ENCODE results near the gene SBF2. TPM values are rescaled to one million over a fixed set of nuclear protein-coding genes. Genes with fewer than 3 reads are reported as not detected.

SBF2 gene
- total and polyA plus RNA-seq, 3 experiments from 2014 or later: 3.7 to 4.3 (median 4.2) TPM

DNA sequence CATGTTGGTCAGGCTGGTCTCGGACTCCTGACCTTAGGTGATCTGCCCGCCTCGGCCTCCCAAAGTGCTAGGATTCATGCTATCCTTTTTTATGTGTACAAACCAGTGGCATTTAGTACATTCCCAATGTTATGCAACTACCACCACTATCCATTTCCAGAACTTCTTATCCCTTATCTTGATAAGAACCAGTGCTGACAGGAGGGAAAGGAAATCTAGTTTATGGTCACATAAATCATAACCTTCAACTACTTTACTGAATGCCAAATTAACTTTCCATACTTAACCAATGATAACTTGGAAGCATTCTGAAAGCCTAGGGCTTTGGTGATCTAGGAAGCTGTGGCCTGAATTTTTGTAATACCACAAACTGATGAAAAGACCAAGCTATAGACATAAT, 459.7 kb downstream of the SBF2 start:
- H3K27ac Mint-ChIP-seq: no peak overlapping the region
- no peak overlapping the region for H3K4me3 Mint-ChIP-seq
- POLR2A ChIA-PET: no interaction called here
- no peak for DNase-seq
- Histone ChIP-seq H3K4me1 (ENCODE audit: insufficient read depth, low read length) (no peaks in the 10 kb centered on the region), H3K27me3 (ENCODE audit: insufficient read depth, low read length, poor library complexity, severe bottlenecking) (no peaks in the 10 kb centered on the region), H3K27ac (ENCODE audit: low read depth, low read length) (no peak overlapping the region), H3K36me3 (ENCODE audit: insufficient read depth, low read length) (no peaks in the 10 kb centered on the region), H3K4me3 (ENCODE audit: low read length) (no peak overlapping the region), H3K9me3 (ENCODE audit: low read length) (no peaks in the 10 kb centered on the region)
- CTCF ChIA-PET: no interaction called here
- H3K36me3 Mint-ChIP-seq: peaks cover 10 to 22% (median 10%) of the 10 kb centered on the region in 3 donors
- peaks cover 4 to 5% (median 4%) of the 10 kb centered on the region in 3 donors for H3K4me1 Mint-ChIP-seq
- H3K9me3 Mint-ChIP-seq: no peaks in the 10 kb centered on the region
- no peaks in the 10 kb centered on the region for H3K27me3 Mint-ChIP-seq

DNA sequence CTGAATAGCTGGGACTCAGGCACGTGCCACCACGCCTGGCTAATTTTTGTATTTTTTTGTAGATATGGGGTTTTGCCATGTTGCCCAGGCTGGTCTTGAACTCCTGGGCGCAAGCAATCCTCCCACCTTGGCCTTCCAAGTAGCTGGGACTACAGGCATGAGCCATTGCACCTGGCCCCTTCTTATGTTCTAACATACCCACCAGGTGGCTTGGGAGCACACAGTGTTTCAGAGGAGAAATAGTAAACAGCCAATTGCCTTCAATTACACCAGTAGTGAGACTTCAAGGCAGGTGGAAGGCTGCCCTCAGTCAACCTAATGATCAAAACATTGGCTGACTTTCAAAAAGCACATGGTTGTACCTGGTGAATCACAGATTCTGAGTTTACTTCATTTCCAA, 462.9 kb downstream of the SBF2 start:
- no peaks in the 10 kb centered on the region for H3K36me3 ChIP-seq (ENCODE audit: insufficient read depth, low read length)
- POLR2A ChIA-PET: no interaction called here

DNA sequence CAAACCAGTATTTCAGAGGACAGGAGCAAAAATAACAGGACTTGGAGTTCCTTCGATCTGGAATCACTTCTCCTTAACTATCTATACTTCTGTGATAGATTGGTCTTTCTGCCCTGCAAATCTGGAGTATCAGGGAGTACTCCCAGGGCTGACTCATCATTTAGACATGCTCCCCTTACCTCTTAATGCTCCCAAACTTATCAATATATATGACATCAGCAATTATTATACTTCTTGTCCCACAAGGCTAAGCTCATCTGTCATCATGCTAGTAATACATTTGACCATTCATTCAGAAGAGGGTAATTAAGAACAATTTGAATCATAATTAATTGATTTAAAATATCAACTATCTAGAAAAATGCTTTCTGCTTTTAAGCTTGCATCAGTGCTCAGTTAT, 466.3 kb downstream of the SBF2 start:
- ChIA-PET CTCF (no interaction called here), POLR2A (interaction anchor here (0.6 kb wide), 1 partner anchor 12 kb away, joined by 4 read pairs; no protein-coding TSS in a partner anchor)
- no peaks in the 10 kb centered on the region for H3K27me3 ChIP-seq (ENCODE audit: insufficient read depth, low read length, poor library complexity, severe bottlenecking)
- Mint-ChIP-seq H3K4me1 (no peaks in the 10 kb centered on the region), H3K27me3 (no peaks in the 10 kb centered on the region), H3K27ac (no peak overlapping the region), H3K36me3 (peaks cover 5 to 11% (median 8%) of the 10 kb centered on the region in 3 donors), H3K4me3 (no peak overlapping the region), H3K9me3 (no peaks in the 10 kb centered on the region)
- H3K27ac ChIP-seq (ENCODE audit: low read depth, low read length): no peak overlapping the region
- no peaks in the 10 kb centered on the region for H3K36me3 ChIP-seq (ENCODE audit: insufficient read depth, low read length)
- no peaks in the 10 kb centered on the region for H3K4me1 ChIP-seq (ENCODE audit: insufficient read depth, low read length)
- no peak overlapping the region for H3K4me3 ChIP-seq (ENCODE audit: low read length)
- no peaks in the 10 kb centered on the region for H3K9me3 ChIP-seq (ENCODE audit: low read length)
- DNase-seq: no peak

More for the DNA sequence above, 462.9 kb downstream of the SBF2 start:
- Histone ChIP-seq H3K27me3 (ENCODE audit: insufficient read depth, low read length, poor library complexity, severe bottlenecking) (no peaks in the 10 kb centered on the region), H3K4me3 (ENCODE audit: low read length) (no peak overlapping the region), H3K9me3 (ENCODE audit: low read length) (no peaks in the 10 kb centered on the region), H3K27ac (ENCODE audit: low read depth, low read length) (no peak overlapping the region), H3K4me1 (ENCODE audit: insufficient read depth, low read length) (no peaks in the 10 kb centered on the region)
- no peak for DNase-seq
- Mint-ChIP-seq H3K27me3 (no peaks in the 10 kb centered on the region), H3K9me3 (no peaks in the 10 kb centered on the region), H3K27ac (no peak overlapping the region), H3K36me3 (peaks cover 5 to 15% (median 7%) of the 10 kb centered on the region in 3 donors), H3K4me3 (no peak overlapping the region), H3K4me1 (no peaks in the 10 kb centered on the region)
- CTCF ChIA-PET: no interaction called here

DNA sequence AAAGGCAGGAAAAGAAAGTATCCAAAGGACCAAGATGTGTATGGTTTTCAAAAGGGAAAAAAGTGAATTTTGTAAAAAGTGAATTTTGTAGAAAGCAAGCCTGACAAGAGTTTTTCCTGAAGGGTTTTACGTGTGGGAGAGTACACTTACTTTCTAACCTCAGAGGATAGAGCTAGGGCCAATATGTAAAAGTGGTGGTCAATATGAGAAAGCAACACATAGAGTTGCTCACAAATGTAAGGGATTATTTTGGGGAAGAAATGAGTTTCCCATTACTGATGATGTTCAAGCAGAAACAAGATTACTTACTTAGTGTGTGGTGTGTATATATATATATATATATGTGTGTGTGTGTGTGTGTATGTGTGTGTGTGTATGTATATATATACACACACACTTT, 467.6 kb downstream of the SBF2 start:
- POLR2A ChIA-PET: no interaction called here
- Mint-ChIP-seq H3K9me3 (no peaks in the 10 kb centered on the region), H3K27me3 (no peaks in the 10 kb centered on the region), H3K4me3 (no peak overlapping the region), H3K27ac (peak overlapping the region in 1 of 8 donors; percentile 3), H3K4me1 (no peaks in the 10 kb centered on the region), H3K36me3 (peaks cover 0 to 8% (median under 1%) of the 10 kb centered on the region in 3 donors)
- Histone ChIP-seq H3K4me1 (ENCODE audit: insufficient read depth, low read length) (no peaks in the 10 kb centered on the region), H3K4me3 (ENCODE audit: low read length) (no peak overlapping the region), H3K36me3 (ENCODE audit: insufficient read depth, low read length) (no peaks in the 10 kb centered on the region), H3K9me3 (ENCODE audit: low read length) (no peaks in the 10 kb centered on the region), H3K27me3 (ENCODE audit: insufficient read depth, low read length, poor library complexity, severe bottlenecking) (no peaks in the 10 kb centered on the region), H3K27ac (ENCODE audit: low read depth, low read length) (no peak overlapping the region)
- no peak for DNase-seq
- CTCF ChIA-PET: no interaction called here

DNA sequence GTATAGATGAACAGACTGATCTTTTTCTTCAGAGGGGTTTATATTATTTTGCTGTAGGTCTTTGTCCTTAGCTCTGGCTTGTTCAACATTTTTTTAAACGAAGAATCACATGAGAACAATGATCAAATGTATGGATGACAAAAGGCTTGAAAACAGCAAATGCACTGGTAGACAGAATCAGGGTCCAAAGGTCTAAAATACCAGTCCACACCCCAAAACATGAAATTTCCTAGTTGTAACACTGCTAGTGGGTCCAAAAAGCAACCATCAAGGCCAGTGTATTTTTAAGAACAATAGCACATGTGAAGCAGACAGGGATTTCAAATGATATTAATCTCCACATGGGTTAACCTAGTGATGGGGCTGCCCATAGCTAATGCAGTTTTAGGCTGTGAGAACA, 468.1 kb downstream of the SBF2 start:
- H3K27me3 ChIP-seq (ENCODE audit: insufficient read depth, low read length, poor library complexity, severe bottlenecking): no peaks in the 10 kb centered on the region
- POLR2A ChIA-PET: no interaction called here
- no peaks in the 10 kb centered on the region for H3K9me3 ChIP-seq (ENCODE audit: low read length)
- no peaks in the 10 kb centered on the region for H3K36me3 ChIP-seq (ENCODE audit: insufficient read depth, low read length)
- H3K4me1 ChIP-seq (ENCODE audit: insufficient read depth, low read length): no peaks in the 10 kb centered on the region
- no peak overlapping the region for H3K4me3 ChIP-seq (ENCODE audit: low read length)
- Mint-ChIP-seq H3K4me3 (no peak overlapping the region), H3K9me3 (no peaks in the 10 kb centered on the region), H3K27ac (peak overlapping the region in 1 of 8 donors; percentile 72), H3K27me3 (no peaks in the 10 kb centered on the region), H3K4me1 (no peaks in the 10 kb centered on the region), H3K36me3 (peaks cover 0 to 8% (median 0%) of the 10 kb centered on the region in 3 donors)
- no peak for DNase-seq
- CTCF ChIA-PET: no interaction called here
- H3K27ac ChIP-seq (ENCODE audit: low read depth, low read length): no peak overlapping the region

DNA sequence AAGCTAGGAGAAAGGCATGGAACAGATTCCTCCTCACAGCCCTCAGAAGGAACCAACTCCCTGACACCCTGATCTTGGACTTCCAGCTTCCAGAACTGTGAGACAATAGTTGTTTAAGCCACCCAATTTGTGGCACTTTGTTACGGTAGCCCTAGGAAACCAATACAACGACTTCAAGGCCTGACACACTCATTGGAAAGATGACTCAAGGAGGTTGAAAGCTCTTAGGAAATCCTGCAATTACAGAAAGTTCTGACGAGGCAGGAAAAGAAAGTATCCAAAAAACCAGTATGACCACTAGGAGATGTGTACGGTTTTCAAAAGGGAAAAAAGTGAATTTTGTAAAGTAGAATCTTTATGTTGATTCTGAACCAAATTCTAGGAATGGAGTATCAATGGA, 468.7 kb downstream of the SBF2 start:
- POLR2A ChIA-PET: no interaction called here

DNA sequence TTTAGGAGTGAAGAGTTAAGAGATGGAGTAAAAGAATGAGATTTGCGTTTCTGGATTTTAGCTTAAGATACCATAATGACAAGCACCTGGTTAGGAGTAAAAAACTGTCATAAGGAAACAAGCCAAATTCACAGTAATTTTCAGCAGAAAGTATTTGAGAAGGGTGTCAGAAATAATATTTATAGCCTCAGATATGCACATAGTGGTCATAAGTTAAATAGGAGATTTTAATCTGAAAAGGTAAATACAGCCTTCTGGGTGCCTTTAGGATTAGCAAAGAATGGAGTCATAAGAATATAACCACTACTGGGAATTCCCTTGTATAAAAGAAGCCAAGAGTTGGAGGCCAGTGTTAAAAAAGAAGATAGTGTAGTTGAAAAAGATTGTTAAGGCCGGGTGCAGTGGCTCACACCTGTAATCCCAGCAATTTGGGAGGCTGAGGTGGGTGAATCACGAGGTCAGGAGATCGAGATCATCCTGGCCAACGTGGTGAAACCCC, 470.1 kb downstream of the SBF2 start:
- CTCF ChIA-PET: no interaction called here
- H3K36me3 Mint-ChIP-seq: peaks cover 0 to 6% (median 0%) of the 10 kb centered on the region in 3 donors

More for the DNA sequence above, 468.7 kb downstream of the SBF2 start:
- H3K4me3 ChIP-seq (ENCODE audit: low read length): no peak overlapping the region
- no peak overlapping the region for H3K4me3 Mint-ChIP-seq
- DNase-seq: no peak
- no peaks in the 10 kb centered on the region for H3K36me3 ChIP-seq (ENCODE audit: insufficient read depth, low read length)
- no peaks in the 10 kb centered on the region for H3K4me1 Mint-ChIP-seq
- no peaks in the 10 kb centered on the region for H3K9me3 Mint-ChIP-seq
- no peaks in the 10 kb centered on the region for H3K27me3 ChIP-seq (ENCODE audit: insufficient read depth, low read length, poor library complexity, severe bottlenecking)
- no peak overlapping the region for H3K27ac Mint-ChIP-seq
- H3K27ac ChIP-seq (ENCODE audit: low read depth, low read length): no peak overlapping the region
- H3K9me3 ChIP-seq (ENCODE audit: low read length): no peaks in the 10 kb centered on the region
- no peaks in the 10 kb centered on the region for H3K4me1 ChIP-seq (ENCODE audit: insufficient read depth, low read length)
- no peaks in the 10 kb centered on the region for H3K27me3 Mint-ChIP-seq
- CTCF ChIA-PET: no interaction called here
- H3K36me3 Mint-ChIP-seq: peaks cover 0 to 8% (median 0%) of the 10 kb centered on the region in 3 donors

DNA sequence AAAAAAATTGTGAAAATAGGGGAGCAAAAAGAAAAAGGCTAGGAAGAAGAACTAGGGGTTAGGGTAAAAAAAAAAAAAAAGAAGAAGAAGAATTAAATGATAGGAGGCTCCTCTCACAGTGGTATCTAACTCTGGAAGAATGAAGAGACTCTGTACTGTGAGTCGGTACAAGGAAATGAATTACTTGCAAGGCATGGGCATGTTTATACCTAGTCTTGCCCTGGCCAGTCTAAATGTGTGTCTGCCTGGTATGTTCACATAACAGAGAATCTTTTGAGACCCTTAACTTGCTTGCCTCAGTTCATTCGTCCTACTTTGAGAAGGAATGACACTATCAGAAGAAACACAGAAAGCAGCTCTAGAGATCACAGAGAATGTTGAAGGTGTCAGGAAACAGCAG, 470.6 kb downstream of the SBF2 start:
- H3K27me3 ChIP-seq (ENCODE audit: insufficient read depth, low read length, poor library complexity, severe bottlenecking): no peaks in the 10 kb centered on the region
- Mint-ChIP-seq H3K4me1 (no peaks in the 10 kb centered on the region), H3K27ac (peak overlapping the region in 2 of 8 donors; percentile 11 to 47), H3K4me3 (no peak overlapping the region), H3K27me3 (no peaks in the 10 kb centered on the region), H3K9me3 (no peaks in the 10 kb centered on the region), H3K36me3 (peaks cover 0 to 6% (median 0%) of the 10 kb centered on the region in 3 donors)
- no peaks in the 10 kb centered on the region for H3K36me3 ChIP-seq (ENCODE audit: insufficient read depth, low read length)
- H3K4me1 ChIP-seq (ENCODE audit: insufficient read depth, low read length): no peaks in the 10 kb centered on the region
- no peak overlapping the region for H3K4me3 ChIP-seq (ENCODE audit: low read length)
- no peak overlapping the region for H3K27ac ChIP-seq (ENCODE audit: low read depth, low read length)
- DNase-seq: no peak
- ChIA-PET POLR2A (no interaction called here), CTCF (no interaction called here)
- H3K9me3 ChIP-seq (ENCODE audit: low read length): no peaks in the 10 kb centered on the region

More for the DNA sequence above, 470.1 kb downstream of the SBF2 start:
- H3K4me1 ChIP-seq (ENCODE audit: insufficient read depth, low read length): no peaks in the 10 kb centered on the region
- H3K4me3 ChIP-seq (ENCODE audit: low read length): no peak overlapping the region
- POLR2A ChIA-PET: no interaction called here
- Mint-ChIP-seq H3K27me3 (no peaks in the 10 kb centered on the region), H3K4me3 (no peak overlapping the region), H3K9me3 (no peaks in the 10 kb centered on the region), H3K27ac (peak overlapping the region in 1 of 8 donors; percentile 27), H3K4me1 (no peaks in the 10 kb centered on the region)
- DNase-seq: no peak
- H3K27me3 ChIP-seq (ENCODE audit: insufficient read depth, low read length, poor library complexity, severe bottlenecking): no peaks in the 10 kb centered on the region
- H3K9me3 ChIP-seq (ENCODE audit: low read length): no peaks in the 10 kb centered on the region
- H3K27ac ChIP-seq (ENCODE audit: low read depth, low read length): no peak overlapping the region
- no peaks in the 10 kb centered on the region for H3K36me3 ChIP-seq (ENCODE audit: insufficient read depth, low read length)

Measured in CD8-positive, alpha-beta memory T cell (primary cell).